Kidney epithelial cell (primary cell): ENCODE results near the gene SUPT4H1. TPM values are rescaled to one million over a fixed set of nuclear protein-coding genes. Genes with fewer than 3 reads are reported as not detected.

ENCODE experiments used
- DNase-seq: peaks from one replicate; pipeline ENCODE4 v3.0.0-alpha.2; 2010; ENCODE audit warnings: low read depth
- H3K27me3 ChIP-seq: 2 replicates; pipeline ENCODE4 v1.6.0; 2011; ENCODE audit warnings: low read length; ENCODE audit not compliant: control insufficient read depth, insufficient read depth
- H3K36me3 ChIP-seq: 2 replicates; pipeline ENCODE4 v1.5.1; 2011; ENCODE audit warnings: low read length; ENCODE audit not compliant: control insufficient read depth, insufficient read depth
- H3K4me3 ChIP-seq: 2 replicates; pipeline ENCODE4 v1.5.1; 2011; ENCODE audit warnings: low read depth, mild to moderate bottlenecking, control low read depth, low read length
- CTCF ChIP-seq: IDR thresholded peaks from 2 replicates; pipeline ENCODE4 v1.5.1; 2011; ENCODE audit warnings: mild to moderate bottlenecking, moderate library complexity, low read length, control low read depth, inconsistent platforms; ENCODE audit not compliant: insufficient read depth, poor library complexity, severe bottlenecking
- total RNA-seq: library from RNA; depleted of rRNA; stranded (reverse); fragments of >200 nt; gene quantifications from 2 replicates; pipeline ENCODE4 v1.2.3, GENCODE V29; 2015

The SUPT4H1 gene
- total RNA-seq, 1 donor from 2014 or later: 52.0 TPM

GRCh38 chr17:58337210-58337599 lies 14.8 kb downstream of the SUPT4H1 start:
- TF ChIP-seq CTCF: no peak
- Histone ChIP-seq H3K27me3 (no peaks in the 10 kb centered on the region), H3K4me3 (no peak overlapping the region), H3K36me3 (no peaks in the 10 kb centered on the region)
- no peak for DNase-seq

- no peak for DNase-seq
- no peak for TF ChIP-seq CTCF
- Histone ChIP-seq H3K4me3 (no peak overlapping the region), H3K27me3 (no peaks in the 10 kb centered on the region), H3K36me3 (no peaks in the 10 kb centered on the region)
Measured at GRCh38 chr17:58336456-58337209, 15.4 kb downstream of the SUPT4H1 start.

GRCh38 chr17:58335779-58336455 lies 16.1 kb downstream of the SUPT4H1 start:
- no peak for TF ChIP-seq CTCF
- DNase-seq: no peak
- Histone ChIP-seq H3K36me3 (no peaks in the 10 kb centered on the region), H3K27me3 (no peaks in the 10 kb centered on the region), H3K4me3 (no peak overlapping the region)

- DNase-seq: no peak
- TF ChIP-seq CTCF: no peak
- no peaks in the 10 kb centered on the region for H3K27me3 ChIP-seq
- H3K4me3 ChIP-seq: no peak overlapping the region
- H3K36me3 ChIP-seq: no peaks in the 10 kb centered on the region
Measured at GRCh38 chr17:58335061-58335731, 16.8 kb downstream of the SUPT4H1 start.

GRCh38 chr17:58334661-58335060 lies 17.3 kb downstream of the SUPT4H1 start:
- no peak for DNase-seq
- TF ChIP-seq CTCF: no peak
- no peak overlapping the region for H3K4me3 ChIP-seq
- no peaks in the 10 kb centered on the region for H3K36me3 ChIP-seq
- H3K27me3 ChIP-seq: no peaks in the 10 kb centered on the region
